SK-N-SH (cell line): ENCODE results near the gene SHROOM3.

Source experiments
- CHD2 ChIP-seq: fragments of 150-350 bp; IDR thresholded peaks from 2 replicates; pipeline ENCODE4 v1.6.1; 2018; ENCODE audit warnings: low read length; ENCODE audit not compliant: partially characterized antibody
- EZH2phosphoT487 ChIP-seq: fragments of 200-600 bp; sonication (generic); IDR thresholded peaks from 2 replicates; pipeline ENCODE4 v1.6.1; 2017; ENCODE audit warnings: low read depth, mixed run types, mild to moderate bottlenecking, antibody characterized with exemption, moderate library complexity, borderline replicate concordance
- MXI1 ChIP-seq: IDR thresholded peaks from 2 replicates; pipeline ENCODE4 v1.6.1; 2012; ENCODE audit warnings: mild to moderate bottlenecking, low read depth, low read length, improper control_type of control experiment
- NFIC ChIP-seq: IDR thresholded peaks from 2 replicates; pipeline ENCODE4 v1.4.0; 2012; ENCODE audit warnings: borderline replicate concordance
- RAD21 ChIP-seq: IDR thresholded peaks from 2 replicates; pipeline ENCODE4 v1.6.1; 2012; ENCODE audit warnings: mild to moderate bottlenecking, low read length
- TCF12 ChIP-seq: IDR thresholded peaks from 2 replicates; pipeline ENCODE4 v1.4.0; 2012
- TF ChIP-seq, protein P1 (sequence below): fragments of 200-600 bp; sonication (generic); IDR thresholded peaks from 2 replicates; pipeline ENCODE4 v1.6.1; 2017; ENCODE audit warnings: antibody characterized with exemption, mild to moderate bottlenecking, moderate library complexity

DNA sequence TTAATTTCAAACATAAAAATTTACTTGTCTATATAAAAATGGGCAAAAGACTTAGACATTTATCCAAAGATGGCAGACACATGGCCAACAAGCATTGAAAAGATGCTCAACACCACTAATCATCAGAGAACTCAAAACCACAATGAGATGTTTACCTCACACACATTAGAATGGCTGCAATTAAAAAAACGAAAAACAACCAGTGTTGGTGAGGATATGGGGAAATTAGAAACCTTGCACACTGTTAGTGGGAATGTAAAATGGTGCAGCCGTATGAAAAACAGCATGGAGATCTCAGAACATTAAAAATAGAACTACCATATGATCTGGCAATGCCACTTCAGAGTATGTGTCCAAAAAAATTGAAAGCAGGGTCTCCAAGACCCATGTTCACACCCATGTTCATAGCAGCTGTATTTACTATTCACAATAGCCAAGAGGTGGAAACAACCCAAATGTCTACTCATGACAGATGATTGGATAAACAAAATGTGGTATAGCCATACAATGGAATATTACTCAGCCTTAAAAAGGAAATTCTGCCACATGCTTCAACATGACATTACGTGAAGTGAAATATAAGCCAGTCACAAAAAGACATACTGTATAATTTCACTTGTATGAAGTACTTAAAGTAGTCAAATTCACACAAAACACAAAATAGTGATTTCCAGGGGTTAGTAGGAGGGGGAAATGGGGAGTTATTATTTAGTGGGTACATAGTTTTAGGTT lies 316.7 kb downstream of the SHROOM3 start:
- TF ChIP-seq, protein P1, sequence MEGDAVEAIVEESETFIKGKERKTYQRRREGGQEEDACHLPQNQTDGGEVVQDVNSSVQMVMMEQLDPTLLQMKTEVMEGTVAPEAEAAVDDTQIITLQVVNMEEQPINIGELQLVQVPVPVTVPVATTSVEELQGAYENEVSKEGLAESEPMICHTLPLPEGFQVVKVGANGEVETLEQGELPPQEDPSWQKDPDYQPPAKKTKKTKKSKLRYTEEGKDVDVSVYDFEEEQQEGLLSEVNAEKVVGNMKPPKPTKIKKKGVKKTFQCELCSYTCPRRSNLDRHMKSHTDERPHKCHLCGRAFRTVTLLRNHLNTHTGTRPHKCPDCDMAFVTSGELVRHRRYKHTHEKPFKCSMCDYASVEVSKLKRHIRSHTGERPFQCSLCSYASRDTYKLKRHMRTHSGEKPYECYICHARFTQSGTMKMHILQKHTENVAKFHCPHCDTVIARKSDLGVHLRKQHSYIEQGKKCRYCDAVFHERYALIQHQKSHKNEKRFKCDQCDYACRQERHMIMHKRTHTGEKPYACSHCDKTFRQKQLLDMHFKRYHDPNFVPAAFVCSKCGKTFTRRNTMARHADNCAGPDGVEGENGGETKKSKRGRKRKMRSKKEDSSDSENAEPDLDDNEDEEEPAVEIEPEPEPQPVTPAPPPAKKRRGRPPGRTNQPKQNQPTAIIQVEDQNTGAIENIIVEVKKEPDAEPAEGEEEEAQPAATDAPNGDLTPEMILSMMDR, result no peak
- TF ChIP-seq CHD2 (no peak), TCF12 (no peak), RAD21 (no peak), EZH2phosphoT487 (no peak), NFIC (no peak), MXI1 (no peak)
